H1 (cell line): Measurements from ENCODE around the gene USP7. TPM values are rescaled to one million over a fixed set of nuclear protein-coding genes. Genes with fewer than 3 reads are reported as not detected.

Experiments
- CTCF ChIA-PET: fragments of 300-600 bp; sonication (Branson Sonifier 250); formaldehyde crosslinking; loops from one replicate; lab custom pipeline; 2021; ENCODE audit not compliant: partially characterized antibody; lab: Charles Lee
- POLR2A ChIA-PET: fragments of 300-600 bp; sonication (Branson Sonifier 250); formaldehyde crosslinking; loops from one replicate; lab custom pipeline; 2021; ENCODE audit warnings: inconsistent platforms; ENCODE audit not compliant: partially characterized antibody; lab: Charles Lee
- DNase-seq, 2 experiments: peaks; one replicate each; pipeline versions ENCODE4 v3.0.0 to v3.0.0-alpha.2; 2010 to 2022; ENCODE audit warnings: low spot score in 2 of 2, low read depth in 1 of 2, mixed read lengths in 1 of 2
- FAIRE-seq: peaks from 2 replicates; lab custom pipeline; 2011; peaks lifted over from hg19 to GRCh38; lab: Jason Lieb, UNC
- H2AFZ ChIP-seq: 2 replicates; pipeline ENCODE4 v1.8.1; 2012; ENCODE audit warnings: low read length, inconsistent platforms
- H2AK5ac ChIP-seq: 2 replicates; pipeline ENCODE4 v1.6.1; 2013; ENCODE audit warnings: low read depth, low read length
- H2BK120ac ChIP-seq: replicated peaks from 2 replicates; pipeline ENCODE3; 2013; ENCODE audit warnings: low read depth, low read length, inconsistent platforms
- H2BK12ac ChIP-seq: 2 replicates; pipeline ENCODE4 v1.6.1; 2013; ENCODE audit warnings: low read depth, low read length
- H2BK15ac ChIP-seq: 2 replicates; pipeline ENCODE4 v1.6.1; 2013; ENCODE audit warnings: low read length
- H2BK20ac ChIP-seq: 2 replicates; pipeline ENCODE4 v1.6.1; 2013; ENCODE audit warnings: low read length
- H2BK5ac ChIP-seq: 2 replicates; pipeline ENCODE4 v1.6.1; 2013; ENCODE audit warnings: low read depth, low read length
- H3K14ac ChIP-seq: 2 replicates; pipeline ENCODE4 v1.6.1; 2013; ENCODE audit warnings: inconsistent platforms; ENCODE audit not compliant: insufficient read length
- H3K18ac ChIP-seq: 2 replicates; pipeline ENCODE4 v1.6.1; 2013; ENCODE audit warnings: low read length; ENCODE audit errors: extremely low read depth
- H3K23ac ChIP-seq: 2 replicates; pipeline ENCODE4 v1.6.1; 2013; ENCODE audit warnings: inconsistent platforms; ENCODE audit not compliant: insufficient read length
- H3K23me2 ChIP-seq: 2 replicates; pipeline ENCODE4 v1.6.1; 2013; ENCODE audit warnings: low read depth, low read length
- H3K27ac ChIP-seq: 2 replicates; pipeline ENCODE4 v1.6.1; 2011; ENCODE audit warnings: low read depth, low read length, inconsistent platforms
- H3K27me3 ChIP-seq, 4 experiments: replicated peaks in 1 of 4; 1 replicate in 1 of 4; 2 replicates in 3 of 4; pipeline versions ENCODE4 v1.6.1 to v1.8.1; 2011 to 2013; ENCODE audit warnings: low read length in 3 of 4, mild to moderate bottlenecking in 3 of 4, inconsistent platforms in 2 of 4, mixed read lengths in 2 of 4, moderate library complexity in 1 of 4; ENCODE audit not compliant: control insufficient read depth in 3 of 4, insufficient read depth in 3 of 4; ENCODE audit errors: extremely low read depth in 1 of 4
- H3K36me3 ChIP-seq, 4 experiments: 2 replicates each; pipeline versions ENCODE4 v1.6.1 to v1.8.1; 2011 to 2013; ENCODE audit warnings: mild to moderate bottlenecking in 4 of 4, low read length in 3 of 4, moderate library complexity in 2 of 4, control low read depth in 1 of 4, inconsistent platforms in 1 of 4; ENCODE audit not compliant: insufficient read depth in 4 of 4, control insufficient read depth in 2 of 4
- H3K4ac ChIP-seq: replicated peaks from 2 replicates; pipeline ENCODE3; 2013; ENCODE audit warnings: low read length, low read depth, mixed read lengths, inconsistent platforms; ENCODE audit not compliant: insufficient read length
- H3K4me1 ChIP-seq, 4 experiments: replicated peaks in 1 of 4; 1 replicate in 1 of 4; 2 replicates in 3 of 4; pipeline versions ENCODE4 v1.6.1 to v1.8.1; 2011 to 2013; ENCODE audit warnings: low read length in 3 of 4, inconsistent platforms in 2 of 4, mixed read lengths in 1 of 4; ENCODE audit not compliant: insufficient read depth in 4 of 4, control insufficient read depth in 3 of 4
- H3K4me2 ChIP-seq, 2 experiments: 2 replicates each; pipeline versions ENCODE4 v1.6.1 to v1.8.1; 2011 to 2013; ENCODE audit warnings: low read depth in 2 of 2, low read length in 2 of 2, control low read depth in 1 of 2, inconsistent platforms in 1 of 2, mild to moderate bottlenecking in 1 of 2; ENCODE audit not compliant: insufficient read depth in 1 of 2
- H3K4me3 ChIP-seq, 4 experiments: fragments of 200-600, 300-600 bp in 1 of 4; sonication (generic), shearing (Covaris generic), sonication (Bioruptor Twin) in 1 of 4; 2 replicates each; pipeline versions ENCODE4 v1.5.1 to v1.8.1; 2011 to 2016; ENCODE audit warnings: low read length in 4 of 4, low read depth in 3 of 4, control low read depth in 2 of 4, inconsistent platforms in 2 of 4, mild to moderate bottlenecking in 2 of 4, mixed read lengths in 1 of 4, moderate library complexity in 1 of 4; ENCODE audit not compliant: insufficient read depth in 2 of 4; ENCODE audit errors: extremely low read depth in 1 of 4
- H3K56ac ChIP-seq: replicated peaks from 2 replicates; pipeline ENCODE3; 2013; ENCODE audit warnings: low read depth, mild to moderate bottlenecking, mixed read lengths, low read length, inconsistent platforms; ENCODE audit not compliant: insufficient read length
- H3K79me1 ChIP-seq: 2 replicates; pipeline ENCODE4 v1.6.1; 2013; ENCODE audit warnings: low read depth, low read length, control low read depth
- H3K79me2 ChIP-seq, 2 experiments: 2 replicates each; pipeline versions ENCODE4 v1.6.1 to v1.8.1; 2012 to 2013; ENCODE audit warnings: low read length in 2 of 2, mild to moderate bottlenecking in 2 of 2, inconsistent platforms in 1 of 2; ENCODE audit not compliant: insufficient read depth in 2 of 2, control insufficient read depth in 1 of 2
- H3K9ac ChIP-seq, 4 experiments: replicated peaks in 1 of 4; 1 replicate in 1 of 4; 2 replicates in 3 of 4; pipeline versions ENCODE4 v1.6.1 to v1.8.1; 2011 to 2013; ENCODE audit warnings: low read depth in 3 of 4, low read length in 3 of 4, control low read depth in 2 of 4, mild to moderate bottlenecking in 2 of 4, moderate library complexity in 2 of 4, inconsistent platforms in 1 of 4; ENCODE audit errors: extremely low read depth in 1 of 4
- H3K9me3 ChIP-seq, 2 experiments: 2 replicates each; pipeline versions ENCODE4 v1.6.1 to v1.8.1; 2012 to 2013; ENCODE audit warnings: mild to moderate bottlenecking in 2 of 2, moderate library complexity in 2 of 2, control low read depth in 1 of 2, inconsistent platforms in 1 of 2, low read depth in 1 of 2, low read length in 1 of 2, mixed read lengths in 1 of 2; ENCODE audit not compliant: insufficient read depth in 2 of 2
- H4K20me1 ChIP-seq, 2 experiments: replicated peaks in 1 of 2; 2 replicates each; pipeline versions ENCODE3 to v1.8.1; 2011 to 2013; ENCODE audit warnings: inconsistent platforms in 2 of 2, low read length in 2 of 2, mild to moderate bottlenecking in 1 of 2; ENCODE audit not compliant: insufficient read depth in 2 of 2, control insufficient read depth in 1 of 2
- H4K5ac ChIP-seq: 2 replicates; pipeline ENCODE4 v1.6.1; 2013; ENCODE audit warnings: low read length, low read depth, mixed read lengths, inconsistent platforms; ENCODE audit not compliant: insufficient read length
- H4K8ac ChIP-seq: 2 replicates; pipeline ENCODE4 v1.8.0; 2013; ENCODE audit warnings: mild to moderate bottlenecking, moderate library complexity, low read length, inconsistent platforms; ENCODE audit not compliant: insufficient read depth; ENCODE audit errors: extremely low read depth
- H4K91ac ChIP-seq: replicated peaks from 2 replicates; pipeline ENCODE3; 2013; ENCODE audit warnings: low read length, mixed read lengths, inconsistent platforms; ENCODE audit not compliant: insufficient read length
- CHD2 ChIP-seq: IDR thresholded peaks from 2 replicates; pipeline ENCODE4 v1.6.1; 2012; ENCODE audit warnings: low read length, improper control_type of control experiment
- HDAC2 ChIP-seq, 2 experiments: fragments of 300-600 bp in 1 of 2; sonication (generic) in 1 of 2; IDR thresholded peaks; 2 replicates each; pipeline ENCODE4 v1.6.1; 2011 to 2012; ENCODE audit warnings: low read depth in 2 of 2, low read length in 2 of 2, mild to moderate bottlenecking in 2 of 2, moderate library complexity in 2 of 2, borderline replicate concordance in 1 of 2, inconsistent platforms in 1 of 2
- NRF1 ChIP-seq: IDR thresholded peaks from 2 replicates; pipeline ENCODE4 v1.6.1; 2011; ENCODE audit warnings: mild to moderate bottlenecking, low read depth, low read length, improper control_type of control experiment
- POLR2AphosphoS5 ChIP-seq: IDR thresholded peaks from 2 replicates; pipeline ENCODE4 v1.6.1; 2011; ENCODE audit warnings: low read depth, low read length
- SP4 ChIP-seq: IDR thresholded peaks from 2 replicates; pipeline ENCODE4 v1.6.1; 2012; ENCODE audit warnings: low read length, inconsistent platforms
- TAF1 ChIP-seq: IDR thresholded peaks from 2 replicates; pipeline ENCODE4 v1.6.1; 2011; ENCODE audit warnings: mild to moderate bottlenecking, low read depth, low read length
- TCF12 ChIP-seq: IDR thresholded peaks from 2 replicates; pipeline ENCODE4 v1.6.1; 2011; ENCODE audit warnings: low read depth, mild to moderate bottlenecking, low read length
- WGBS, 2 experiments: shearing (Covaris generic) in 1 of 2; methylation state at CpG; one replicate each; pipeline versions ENCODE4 v1.1.6 to v1.1.7; 2013 to 2015; ENCODE audit warnings: low lambda C conversion rate in 2 of 2, mixed read lengths in 2 of 2, inconsistent platforms in 1 of 2, low coverage in 1 of 2, missing lambda C conversion rate in 1 of 2; ENCODE audit not compliant: insufficient replicate concordance in 2 of 2, insufficient coverage in 1 of 2, insufficient read length in 1 of 2; ENCODE audit errors: extremely low coverage in 1 of 2, missing lambda C conversion rate in 1 of 2; 5-methylcytosine and 5-hydroxymethylcytosine counted together
- polyA plus RNA-seq, 7 experiments: library from polyadenylated mRNA; depleted of rRNA in 3 of 7; stranded (reverse) in 5 of 7; unstranded in 2 of 7; fragments of >200 nt in 5 of 7; fragments of 200-250 nt in 2 of 7; gene quantifications; 1 replicate in 5 of 7; 2 replicates in 1 of 7; 4 replicates in 1 of 7; pipeline versions ENCODE4 v1.2.1 to v1.2.3, GENCODE V29; 2011 to 2013; ENCODE audit warnings: missing spikeins in 2 of 7, mixed read lengths in 2 of 7
- total RNA-seq: library from RNA; stranded (reverse); fragmentation: NEBNext Ultra II Directional; extraction: Animal tissue kit (Norgen Biotek cat#: 25700); gene quantifications from 2 replicates; pipeline ENCODE4 v1.2.1, GENCODE V29; 2021
- TF ChIP-seq, protein P1 (sequence below), 3 experiments: IDR thresholded peaks; 1 replicate in 2 of 3; 2 replicates in 1 of 3; pipeline versions ENCODE4 v1.5.1 to v1.6.1; 2011; ENCODE audit warnings: low read length in 3 of 3, mild to moderate bottlenecking in 3 of 3, inconsistent platforms in 2 of 3, low read depth in 1 of 3, moderate library complexity in 1 of 3; ENCODE audit not compliant: insufficient read depth in 1 of 3; ENCODE audit errors: control extremely low read depth in 1 of 3

USP7 gene
- total and polyA plus RNA-seq, 2 of the 8 experiments (the other 6 are each of a cell fraction or from before 2014, with no cell fraction given) = 21.3 to 211 TPM

DNA sequence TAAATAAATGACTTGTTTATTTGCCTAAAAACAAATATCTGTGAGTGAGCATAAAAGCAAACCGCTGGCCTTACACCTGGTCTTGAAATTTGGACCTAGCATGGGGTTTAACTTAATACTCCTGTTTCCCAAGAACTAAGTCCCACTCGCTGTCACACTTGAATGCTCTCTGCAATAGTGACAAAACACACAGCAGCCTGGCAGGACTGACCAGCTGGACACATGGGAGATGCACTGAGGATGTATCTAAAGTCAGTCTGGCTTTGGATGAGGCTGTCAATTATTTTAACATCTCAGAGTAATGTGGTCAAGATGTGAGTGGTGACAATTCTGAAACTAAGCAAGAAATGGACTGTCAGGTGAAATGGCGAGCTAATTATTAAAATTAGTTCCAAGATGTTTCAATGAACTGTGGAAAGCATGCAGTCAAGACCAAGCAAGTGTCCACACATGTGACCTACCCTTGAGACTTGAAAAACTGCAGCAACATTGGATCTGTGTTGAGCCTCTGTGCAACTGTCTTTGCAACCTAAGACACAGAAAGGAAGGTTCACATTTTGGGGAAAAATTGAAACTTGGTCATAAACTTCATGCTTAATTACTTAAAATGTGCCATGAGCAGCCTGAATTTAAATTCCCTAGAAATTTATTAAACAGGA is 64.9 kb downstream of the USP7 start:
- Histone ChIP-seq H2BK12ac (no peak overlapping the region), H3K18ac (no peak overlapping the region), H3K14ac (no peak overlapping the region), H2BK15ac (no peak overlapping the region), H3K27ac (no peak overlapping the region), H2AK5ac (no peak overlapping the region), H4K20me1 (peaks cover 0 to 9% of the 10 kb centered on the region in 2 experiments), H3K27me3 (no peaks in the 10 kb centered on the region), H4K8ac (no peak overlapping the region), H3K23ac (no peak overlapping the region), H3K4me3 (no peak overlapping the region), H3K56ac (no peak overlapping the region), H3K4ac (no peak overlapping the region), H3K9ac (no peak overlapping the region; a peak in 1 of 7 replicates), H2BK20ac (no peak overlapping the region), H3K79me1 (no peaks in the 10 kb centered on the region; the same call in 1 of the 2 replicates), H4K91ac (no peak overlapping the region), H3K23me2 (no peaks in the 10 kb centered on the region), H2BK120ac (no peak overlapping the region), H3K79me2 (no peaks in the 10 kb centered on the region), H2AFZ (no peak overlapping the region), H3K4me2 (no peak overlapping the region), H3K36me3 (peaks cover 64 to 94% (median 83%) of the 10 kb centered on the region in 4 experiments), H3K4me1 (no peaks in the 10 kb centered on the region; a peak in 2 of 7 replicates), H4K5ac (no peak overlapping the region), H2BK5ac (no peak overlapping the region), H3K9me3 (no peaks in the 10 kb centered on the region)
- DNase-seq (no peak), FAIRE-seq (no peak)
- ChIA-PET POLR2A (interaction anchor here (0.6 to 2.0 kb wide), 4 partner anchors 11 to 49 kb away, joined by 3 to 6 read pairs (median 3); no protein-coding TSS in a partner anchor), CTCF (interaction anchor here (0.8 to 3.5 kb wide), 11 partner anchors 9 to 234 kb away, joined by 3 to 14 read pairs (median 4); partner anchors contain the start of gene LITAFD)
- 90% methylated on average over 3 of the region's 3 CpGs; no CpG with 5 or more reads in 1 of the 2 experiments for WGBS, 2 experiments
- no peak for TF ChIP-seq TCF12
- no peak for TF ChIP-seq POLR2AphosphoS5
- TF ChIP-seq CHD2 = no peak
- TF ChIP-seq, protein P1, sequence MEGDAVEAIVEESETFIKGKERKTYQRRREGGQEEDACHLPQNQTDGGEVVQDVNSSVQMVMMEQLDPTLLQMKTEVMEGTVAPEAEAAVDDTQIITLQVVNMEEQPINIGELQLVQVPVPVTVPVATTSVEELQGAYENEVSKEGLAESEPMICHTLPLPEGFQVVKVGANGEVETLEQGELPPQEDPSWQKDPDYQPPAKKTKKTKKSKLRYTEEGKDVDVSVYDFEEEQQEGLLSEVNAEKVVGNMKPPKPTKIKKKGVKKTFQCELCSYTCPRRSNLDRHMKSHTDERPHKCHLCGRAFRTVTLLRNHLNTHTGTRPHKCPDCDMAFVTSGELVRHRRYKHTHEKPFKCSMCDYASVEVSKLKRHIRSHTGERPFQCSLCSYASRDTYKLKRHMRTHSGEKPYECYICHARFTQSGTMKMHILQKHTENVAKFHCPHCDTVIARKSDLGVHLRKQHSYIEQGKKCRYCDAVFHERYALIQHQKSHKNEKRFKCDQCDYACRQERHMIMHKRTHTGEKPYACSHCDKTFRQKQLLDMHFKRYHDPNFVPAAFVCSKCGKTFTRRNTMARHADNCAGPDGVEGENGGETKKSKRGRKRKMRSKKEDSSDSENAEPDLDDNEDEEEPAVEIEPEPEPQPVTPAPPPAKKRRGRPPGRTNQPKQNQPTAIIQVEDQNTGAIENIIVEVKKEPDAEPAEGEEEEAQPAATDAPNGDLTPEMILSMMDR (IDR thresholded peaks at IDR 0.05; ENCODE audit: control extremely low read depth in 1 of 3, insufficient read depth in 1 of 3, low read depth in 1 of 3, low read length in 3 of 3) = no peak
- no peak for TF ChIP-seq TAF1
- no peak for TF ChIP-seq HDAC2 (IDR thresholded peaks at IDR 0.05; ENCODE audit: borderline replicate concordance in 1 of 2, low read depth in 2 of 2, low read length in 2 of 2)
- no peak for TF ChIP-seq SP4
- no peak for TF ChIP-seq NRF1
